NCI-H2196 (cell line): ENCODE data around the gene ITGB2.

ENCODE experiments used
- DNase-seq: peaks from one replicate; lab custom pipeline; 2025; ENCODE audit not compliant: unreplicated experiment; lab: John Stamatoyannopoulos, UW

Gene ITGB2

DNA sequence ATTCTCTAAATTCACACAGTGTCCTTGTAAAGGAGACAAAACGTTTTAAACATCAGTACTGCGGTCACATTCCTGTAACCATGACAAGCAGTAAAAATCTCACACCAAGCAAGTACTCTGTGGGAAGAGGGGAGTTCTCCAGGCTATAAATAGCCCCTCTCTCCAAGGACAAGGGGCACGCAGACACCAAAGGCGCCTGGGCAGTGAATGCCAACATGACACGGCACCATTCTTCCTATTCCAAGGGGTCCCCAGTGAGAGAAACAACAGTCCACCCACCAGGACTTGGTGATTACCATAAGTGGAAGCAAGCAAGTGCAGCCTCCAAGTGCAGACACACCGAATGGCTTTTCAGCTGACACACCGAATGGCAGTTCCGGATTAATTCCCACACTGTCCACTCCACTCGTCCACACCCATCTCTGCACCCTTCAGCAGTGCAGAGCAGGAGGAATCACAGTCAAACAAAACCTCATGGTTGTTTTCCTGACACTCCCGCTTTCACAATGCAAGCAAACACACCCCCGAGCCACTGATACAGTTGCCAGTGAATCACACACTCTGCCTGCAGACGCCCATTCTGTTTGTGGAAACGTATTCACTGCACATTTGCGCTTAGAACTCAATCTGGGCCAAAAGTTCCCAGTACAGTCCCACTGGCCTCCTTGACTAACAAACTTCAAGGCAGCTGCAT, 49.0 kb downstream of the ITGB2 start:
- no peak for DNase-seq

DNA sequence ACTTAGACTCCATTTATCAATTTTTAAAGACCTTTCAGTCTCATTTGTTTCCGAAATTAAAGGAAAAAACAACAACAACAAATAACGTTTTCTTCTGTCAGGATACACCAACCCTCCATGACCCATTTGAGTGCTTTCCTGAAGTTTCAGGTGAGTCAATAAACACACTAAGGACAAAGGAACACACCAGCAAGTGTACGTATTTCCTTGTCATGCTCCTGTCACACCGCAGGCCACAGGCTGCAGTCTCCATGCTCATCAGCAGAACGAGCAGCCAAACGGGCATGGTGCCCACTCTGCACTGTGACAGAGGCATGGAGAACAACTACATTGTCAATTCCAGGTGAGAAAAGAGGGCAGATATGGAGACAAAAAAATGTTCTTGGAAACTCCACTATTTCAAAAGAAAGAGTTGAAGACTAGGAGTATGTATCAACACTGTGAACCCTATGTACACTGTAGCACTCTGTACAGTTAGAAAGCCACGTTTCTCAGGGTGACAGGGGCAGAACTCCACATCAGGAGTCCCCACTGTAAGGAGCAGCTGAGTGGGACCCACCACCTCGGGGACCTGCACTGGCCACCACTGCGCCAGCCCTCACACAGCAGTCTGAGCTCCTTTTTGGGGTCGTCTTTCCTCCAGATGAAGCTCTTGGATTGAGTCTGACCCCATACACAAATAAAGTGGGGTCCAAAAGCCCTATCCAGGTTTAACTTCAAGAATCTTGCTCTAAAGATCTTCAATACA, 49.8 kb downstream of the ITGB2 start:
- DNase-seq = peak; percentile 17

DNA sequence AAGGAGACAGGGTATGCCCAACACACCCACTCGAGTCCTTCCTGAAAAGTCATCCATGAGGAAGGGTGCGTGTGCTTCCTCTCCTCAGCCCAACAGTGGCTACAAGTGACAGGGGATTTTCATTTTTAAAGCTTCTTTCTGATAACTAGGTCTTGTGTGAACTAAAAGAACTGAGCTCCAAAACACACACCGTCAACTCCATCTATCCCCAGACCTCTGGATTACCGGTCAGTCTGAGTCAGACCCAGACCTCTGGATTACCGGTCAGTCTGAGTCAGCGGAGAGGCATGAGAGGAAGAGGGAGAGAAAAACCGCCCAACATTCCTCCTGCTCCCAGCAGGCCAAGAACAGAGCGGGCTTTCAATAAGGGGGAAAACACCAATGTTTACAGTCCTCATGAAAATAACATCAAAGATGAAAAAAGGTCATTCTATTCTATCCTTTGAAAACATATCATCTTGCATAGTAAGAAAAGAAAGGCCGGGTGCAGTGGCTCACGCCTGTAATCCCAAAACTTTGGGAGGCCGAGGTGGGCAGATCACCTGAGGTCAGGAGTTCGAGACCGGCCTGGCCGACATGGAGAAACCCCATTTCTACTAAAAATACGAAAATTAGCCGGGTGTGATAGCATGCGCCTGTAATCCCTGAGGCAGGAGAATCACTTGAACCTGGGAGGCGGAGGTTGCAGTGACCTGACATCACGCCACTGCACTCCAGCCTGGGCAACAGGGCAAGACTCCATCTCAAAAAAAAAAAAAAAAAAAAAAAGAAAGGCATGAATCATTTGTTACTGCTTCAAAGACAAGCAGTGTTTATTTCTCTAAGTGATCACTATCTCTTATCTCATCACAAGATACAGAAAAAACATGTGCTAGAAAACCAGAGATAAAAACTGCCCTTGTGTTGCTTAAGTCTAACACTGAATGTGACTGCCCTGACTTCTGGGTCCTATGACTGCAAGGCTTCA, 50.6 kb downstream of the ITGB2 start:
- DNase-seq = no peak

DNA sequence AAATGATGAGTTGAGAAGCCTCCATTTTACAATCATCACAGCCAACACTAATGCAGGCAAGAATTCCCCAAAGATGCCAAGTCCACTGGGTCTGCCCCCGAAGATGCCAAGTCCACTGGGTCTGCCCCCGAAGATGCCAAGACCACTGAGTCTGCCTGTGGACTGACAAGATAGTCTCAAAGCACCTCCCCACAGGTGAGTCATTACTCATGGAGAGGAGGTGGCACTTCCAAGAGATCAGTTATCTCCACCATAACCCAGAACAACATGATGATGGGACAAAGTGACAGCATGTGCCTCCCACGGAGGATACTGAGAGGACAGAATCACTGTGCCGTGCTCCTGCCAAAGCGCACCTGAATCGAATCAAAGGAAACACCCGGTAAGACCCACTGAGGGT, 52.0 kb downstream of the ITGB2 start:
- DNase-seq = no peak

DNA sequence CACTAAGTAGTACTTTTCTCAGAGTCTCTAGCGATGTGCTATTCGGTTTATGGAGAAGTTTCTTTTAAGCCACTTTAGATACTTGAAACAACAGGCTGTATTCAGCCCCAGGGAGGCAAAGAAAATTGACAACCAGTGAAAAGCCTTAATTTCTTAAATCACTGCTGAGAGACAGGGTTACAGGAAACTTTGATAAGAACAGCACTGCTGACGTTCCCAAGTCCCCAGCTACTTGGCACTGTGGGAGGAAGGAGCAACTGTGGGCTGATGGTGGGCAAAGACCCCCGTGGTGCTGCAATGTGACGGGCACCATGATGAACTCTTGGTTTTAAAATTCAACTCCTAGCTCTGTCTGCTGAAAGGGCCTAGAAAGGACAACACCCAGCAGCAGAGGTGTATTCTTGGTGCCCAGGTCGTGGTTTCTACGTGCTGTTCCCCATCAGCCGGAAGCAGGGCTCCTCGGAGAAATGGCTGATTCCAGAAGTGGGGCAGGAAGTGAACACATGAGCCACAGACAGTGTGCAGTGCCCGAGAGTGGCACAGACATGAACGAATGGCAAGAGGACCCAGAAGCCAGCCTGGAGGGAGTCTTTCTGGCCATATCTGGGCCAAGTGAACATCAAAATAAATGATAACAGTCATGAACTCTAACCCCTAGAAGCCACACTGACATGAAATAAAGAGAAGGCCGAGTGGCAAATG, 52.5 kb downstream of the ITGB2 start:
- no peak for DNase-seq

DNA sequence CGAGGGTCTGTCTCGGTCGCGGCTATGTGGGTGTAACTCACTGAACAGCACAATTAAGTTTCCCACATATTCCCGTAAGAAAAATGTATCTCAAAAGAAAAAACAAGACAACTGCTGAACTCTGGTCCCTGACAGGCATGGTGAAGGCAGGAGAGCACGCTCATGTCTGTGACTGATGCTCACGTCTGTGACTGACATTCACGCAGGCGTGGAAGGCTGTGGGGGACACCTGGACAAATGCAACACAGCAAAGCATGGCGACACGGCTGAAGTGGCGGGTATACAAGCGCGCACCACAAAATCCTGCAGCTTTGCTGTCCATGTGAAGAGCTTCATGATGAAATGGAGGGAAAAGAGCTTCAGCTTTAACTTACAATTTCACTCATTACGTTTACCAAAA, 53.2 kb downstream of the ITGB2 start:
- DNase-seq = no peak

DNA sequence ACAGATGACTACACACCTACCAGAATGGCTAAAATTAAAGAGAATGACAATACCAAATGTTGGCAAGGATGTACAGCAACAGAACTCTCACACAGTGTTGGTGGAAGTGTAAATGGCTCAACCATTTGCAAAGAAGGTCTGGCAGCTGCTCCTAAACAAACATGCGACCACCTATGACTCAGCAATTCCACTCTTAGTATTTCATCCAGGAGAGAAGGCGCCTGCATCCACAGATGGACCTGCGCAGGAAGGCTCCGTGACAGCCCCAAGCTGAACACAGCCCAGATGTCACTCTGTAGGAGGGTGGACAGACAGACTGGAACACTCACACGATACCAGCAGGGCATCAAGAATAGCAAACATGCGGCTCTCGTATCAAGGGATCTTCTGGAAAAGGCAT, 53.9 kb downstream of the ITGB2 start:
- no peak for DNase-seq

DNA sequence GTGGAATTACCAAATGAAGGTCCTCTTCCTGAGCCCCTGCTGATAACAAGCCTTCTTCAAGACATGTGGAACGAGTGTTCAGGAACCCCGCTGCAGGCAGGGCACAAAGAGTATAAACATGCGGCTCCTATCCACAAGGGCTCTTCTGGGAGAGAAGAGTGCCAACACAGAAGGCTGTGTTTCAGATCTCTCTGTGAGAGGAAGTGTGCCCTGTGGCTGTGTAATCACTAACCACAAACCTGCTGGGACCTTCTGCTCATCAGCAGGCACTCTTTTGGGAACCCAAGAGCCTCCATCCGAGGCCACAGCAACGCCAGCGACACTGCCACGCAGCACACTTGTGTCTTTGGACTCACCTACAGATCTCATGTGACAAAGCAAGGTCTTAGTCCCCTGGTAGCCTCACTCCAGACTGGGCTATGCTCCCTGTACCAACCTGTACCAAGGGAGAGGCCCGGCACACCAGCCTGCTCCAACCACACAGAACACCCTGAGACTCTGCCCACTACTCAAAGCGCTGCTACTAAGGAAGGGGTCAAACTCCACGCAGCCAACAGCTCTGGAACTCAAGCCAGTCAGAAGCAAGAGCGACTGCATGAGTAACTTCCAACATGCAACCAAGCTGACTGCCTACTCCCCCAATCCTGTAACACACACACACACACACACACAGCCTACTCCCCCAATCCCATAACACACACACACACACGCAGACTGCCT, 55.0 kb downstream of the ITGB2 start:
- DNase-seq = no peak

DNA sequence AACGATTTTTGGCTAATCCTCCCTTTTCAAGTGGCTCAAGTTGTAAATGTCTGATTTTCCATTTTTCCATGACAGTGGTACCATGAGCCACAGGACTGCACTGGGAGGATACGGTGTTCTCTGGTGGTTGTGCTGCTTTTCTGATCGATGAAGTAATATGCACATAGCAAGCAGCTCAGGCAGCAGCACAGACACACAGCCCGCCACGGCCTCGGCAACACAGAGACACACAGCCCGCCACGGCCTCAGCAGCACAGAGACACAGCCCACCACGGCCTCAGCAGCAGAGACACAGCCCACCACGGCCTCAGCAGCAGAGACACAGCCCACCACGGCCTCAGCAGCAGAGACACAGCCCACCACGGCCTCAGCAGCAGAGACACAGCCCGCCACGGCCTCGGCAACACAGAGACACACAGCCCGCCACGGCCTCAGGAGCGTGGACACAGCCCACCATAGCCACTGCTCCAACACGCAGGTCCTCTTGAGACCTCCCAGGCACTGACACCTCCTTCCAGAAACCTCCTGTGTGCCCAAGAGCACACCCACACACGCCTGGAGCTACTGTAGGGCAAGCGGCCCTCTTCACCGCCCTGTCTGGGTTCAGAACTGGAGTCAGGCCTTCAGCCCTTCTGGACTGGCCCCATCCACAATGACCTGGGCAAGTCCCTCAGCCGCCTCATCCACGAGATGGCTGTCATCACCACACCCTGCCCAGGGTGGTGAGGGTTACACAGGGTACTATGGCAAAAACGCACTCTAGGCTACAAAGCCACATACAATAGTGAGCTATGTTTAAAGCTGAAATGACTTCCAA, 57.6 kb downstream of the ITGB2 start:
- DNase-seq = no peak

DNA sequence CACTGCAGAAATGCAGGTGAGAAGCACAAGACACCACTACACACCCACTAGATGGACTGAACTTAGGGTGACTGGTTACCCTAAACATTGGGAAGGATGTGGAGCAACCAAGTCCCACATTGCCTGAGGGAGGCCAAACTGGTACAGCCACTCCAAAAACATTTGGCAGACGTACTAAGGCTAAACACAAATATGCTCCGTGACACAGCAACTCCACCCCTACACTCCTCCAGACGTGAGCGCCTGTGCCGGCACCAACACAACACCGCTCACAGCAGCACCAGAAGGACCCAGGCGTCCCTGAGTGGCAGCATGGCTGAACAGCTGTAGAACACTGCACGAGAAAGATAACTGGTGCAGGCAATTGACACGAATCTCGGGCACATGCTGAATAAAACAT, 61.9 kb downstream of the ITGB2 start:
- DNase-seq = no peak

DNA sequence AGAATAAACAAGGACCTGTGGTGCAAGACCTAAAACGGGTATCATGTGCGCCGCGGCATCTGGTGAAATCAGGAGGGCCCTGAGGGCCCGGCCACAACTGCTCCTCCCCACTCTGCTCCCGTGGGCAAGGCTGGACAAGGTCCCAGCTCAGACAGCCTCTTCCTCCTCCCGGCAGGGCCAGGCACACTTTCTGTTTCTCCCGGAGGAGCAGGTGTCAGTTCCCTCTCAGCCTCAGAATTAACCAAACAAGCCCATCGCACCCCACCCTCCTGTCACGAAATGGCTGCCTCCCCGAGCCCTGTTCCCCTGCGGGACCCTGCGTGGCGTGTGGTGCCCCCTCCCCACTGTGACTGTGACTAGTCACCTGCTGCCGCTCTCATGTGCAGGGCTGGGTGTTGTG, 62.4 kb downstream of the ITGB2 start:
- no peak for DNase-seq

DNA sequence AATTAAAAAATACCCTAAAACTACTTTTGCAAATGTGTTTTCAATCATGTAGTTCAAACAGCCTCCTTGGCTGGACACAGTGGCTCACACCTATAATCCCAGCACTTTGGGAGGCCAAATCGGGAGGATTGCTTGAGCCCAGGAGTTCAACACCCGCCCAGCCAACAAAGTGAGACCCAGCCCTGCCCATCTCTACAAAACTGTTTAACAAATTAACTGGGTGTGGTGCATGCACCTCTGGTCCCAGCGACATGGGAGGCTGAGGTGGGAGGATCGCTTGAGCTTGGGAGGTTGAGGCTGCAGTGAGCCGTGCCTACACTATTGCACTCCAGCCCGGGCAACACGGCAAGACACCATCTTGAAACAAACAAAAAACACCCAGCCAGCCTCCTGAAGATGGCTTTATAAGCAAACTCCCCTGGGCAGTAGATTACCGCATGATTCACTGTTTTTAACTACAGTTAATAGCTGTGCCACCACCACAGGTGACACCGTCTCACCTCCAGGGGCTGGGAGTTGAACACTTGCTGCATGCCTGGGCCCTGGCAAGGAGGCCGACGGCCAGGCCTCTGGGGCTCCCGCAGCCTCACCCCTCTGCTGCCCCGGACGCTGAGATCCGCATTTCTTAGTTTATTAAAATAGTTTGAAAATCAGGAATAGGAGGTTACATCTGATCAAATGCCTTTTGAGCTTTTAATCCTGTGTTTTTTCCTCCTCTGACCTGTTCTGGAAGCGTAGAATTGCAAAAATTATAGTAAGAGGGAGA, 63.4 kb downstream of the ITGB2 start:
- DNase-seq = no peak

DNA sequence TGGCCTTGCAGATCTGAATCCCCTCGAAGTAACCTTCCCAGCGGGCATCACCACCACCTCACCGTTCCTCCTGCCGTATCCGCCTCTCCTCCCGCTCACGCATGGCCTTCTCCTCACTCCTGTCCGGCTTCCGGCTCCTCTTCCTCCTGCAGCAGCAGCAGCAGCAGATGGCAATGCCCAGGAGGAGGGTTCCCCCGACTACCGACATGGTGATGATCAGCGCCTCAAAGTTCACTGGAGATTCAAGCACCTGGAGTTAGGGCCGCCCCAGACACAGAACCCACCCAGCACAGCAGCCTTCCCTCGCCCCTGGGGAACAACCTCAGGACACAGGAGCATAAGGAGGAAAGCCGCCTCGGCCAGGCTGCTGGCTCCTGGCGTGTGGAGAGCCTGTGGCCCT, 64.6 kb downstream of the ITGB2 start:
- DNase-seq = no peak

DNA sequence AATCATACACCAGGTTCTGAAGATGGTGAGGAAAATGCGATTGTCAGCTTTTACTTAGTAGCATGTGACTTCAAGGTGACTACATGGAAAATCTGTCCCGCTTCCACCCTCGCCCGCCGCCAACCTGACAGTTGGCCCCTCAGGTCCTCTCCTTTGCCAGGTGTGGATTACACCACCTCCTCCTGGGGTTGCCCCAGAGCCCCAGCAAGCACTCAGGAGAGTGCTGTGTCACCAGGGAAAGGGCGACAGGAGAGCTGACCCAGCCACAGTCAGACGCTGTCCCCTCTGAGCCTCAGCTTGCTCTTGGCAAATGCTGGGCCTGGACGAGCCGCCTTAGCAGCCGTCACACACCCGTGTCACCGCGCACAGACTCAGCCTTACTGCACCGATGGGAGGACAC, 65.1 kb downstream of the ITGB2 start:
- DNase-seq = no peak

DNA sequence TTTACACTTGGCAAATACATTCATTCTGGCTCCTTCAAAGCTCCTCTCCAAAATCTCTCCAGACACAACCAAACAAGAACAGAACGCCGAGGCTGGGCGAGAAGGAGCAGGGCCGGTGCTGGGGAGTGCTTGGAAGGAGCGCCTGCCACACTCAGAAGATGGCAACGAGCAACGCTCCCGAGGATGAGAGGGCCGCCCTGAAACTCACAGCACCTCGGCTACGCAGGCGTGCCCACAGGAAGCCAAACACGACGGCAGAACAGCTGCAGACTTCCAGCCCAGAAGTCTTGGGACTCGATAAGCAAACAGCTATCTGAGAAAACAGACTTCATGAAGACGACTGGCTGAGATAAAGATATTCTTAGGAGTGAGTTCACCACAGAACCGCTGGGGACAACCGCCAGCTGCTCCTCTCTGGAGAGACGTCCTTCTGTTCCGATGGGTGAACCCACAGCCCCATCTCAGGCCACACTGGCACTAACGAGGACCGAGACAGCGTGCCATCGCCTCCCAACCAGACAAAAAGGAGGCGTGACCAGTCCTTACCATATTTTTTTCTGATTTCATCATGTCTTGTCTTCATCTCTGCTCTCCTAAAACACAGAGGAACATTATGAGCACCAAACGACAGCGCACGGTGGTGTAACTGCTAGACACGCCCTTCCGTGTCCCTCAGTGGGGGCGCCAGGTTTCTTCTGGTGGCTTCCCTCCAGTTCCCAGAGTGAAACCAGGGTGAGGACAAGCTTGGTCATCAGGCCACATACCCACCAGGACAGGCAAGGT, 65.8 kb downstream of the ITGB2 start:
- no peak for DNase-seq

DNA sequence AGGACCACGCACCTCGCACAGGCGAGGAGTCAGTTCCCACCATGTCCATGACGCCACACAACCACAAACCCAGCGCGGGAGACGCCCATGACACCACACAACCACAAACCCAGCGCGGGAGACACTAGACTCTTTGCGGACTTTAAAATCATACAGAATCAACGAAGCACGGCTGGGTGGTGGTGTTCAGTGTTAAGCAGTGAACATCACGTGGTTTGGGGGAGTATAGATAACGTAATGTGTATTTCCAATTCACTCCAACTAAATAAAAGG, 66.4 kb downstream of the ITGB2 start:
- no peak for DNase-seq

DNA sequence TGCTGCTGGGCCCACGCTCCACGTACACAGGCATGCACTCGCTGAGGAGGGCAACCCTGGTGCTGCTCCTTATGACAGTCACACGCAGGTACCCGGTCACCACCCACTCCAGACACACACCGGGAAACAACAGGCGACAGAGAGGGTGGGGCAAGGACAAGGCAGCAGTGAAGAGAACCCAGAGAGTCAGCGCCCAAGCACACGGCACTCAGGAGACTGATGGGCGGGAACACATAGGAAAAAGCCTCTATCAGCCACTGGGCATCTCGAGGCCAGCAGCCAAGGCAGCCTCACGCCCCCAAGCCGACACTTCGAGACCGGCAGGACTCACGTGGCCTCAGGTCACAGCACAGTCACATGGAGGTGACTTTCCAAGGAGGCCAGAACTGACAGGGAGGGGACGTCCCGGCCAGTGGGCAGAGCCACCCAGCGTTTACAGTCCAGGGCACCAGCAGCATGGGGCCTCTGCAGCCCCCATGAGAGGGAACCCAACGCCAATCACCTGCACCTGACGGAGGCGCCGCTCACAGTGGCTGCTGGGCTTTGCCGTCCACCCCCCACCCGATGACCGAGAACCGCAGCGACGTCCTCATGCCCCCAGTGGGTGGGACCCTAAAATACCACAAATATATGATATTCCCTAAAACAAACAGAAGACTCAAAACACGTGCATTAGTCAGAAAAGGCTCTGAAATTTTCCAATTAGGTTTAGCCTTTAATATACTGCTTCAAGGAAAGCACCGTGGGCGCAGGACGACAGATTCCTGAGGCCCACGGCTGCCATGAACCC, 66.9 kb downstream of the ITGB2 start:
- no peak for DNase-seq
